ENCODE data around the gene BIRC7.

BIRC7 gene

GRCh38 chr20:63258781-63259180, 23.1 kb downstream of the BIRC7 start:
- no peak overlapping the region for H3K4me3 ChIP-seq (ENCODE audit: low read depth, low read length)
- DNase-seq (ENCODE audit: low read depth) = no peak
- TF ChIP-seq CTCF (conservative IDR thresholded peaks at IDR 0.05; ENCODE audit: low read depth, low read length) = no peak

- no peak overlapping the region for H3K4me3 ChIP-seq (ENCODE audit: low read depth, low read length)
- no peak for TF ChIP-seq CTCF (conservative IDR thresholded peaks at IDR 0.05; ENCODE audit: low read depth, low read length)
- no peak for DNase-seq (ENCODE audit: low read depth)
Measured at GRCh38 chr20:63259734-63260460, 24.2 kb downstream of the BIRC7 start.

GRCh38 chr20:63260521-63260920, 24.8 kb downstream of the BIRC7 start:
- no peak for TF ChIP-seq CTCF (conservative IDR thresholded peaks at IDR 0.05; ENCODE audit: low read depth, low read length)
- no peak for DNase-seq (ENCODE audit: low read depth)

GRCh38 chr20:63261060-63261794, 25.5 kb downstream of the BIRC7 start:
- H3K4me3 ChIP-seq (ENCODE audit: low read depth, low read length) = no peak overlapping the region
- no peak for TF ChIP-seq CTCF (conservative IDR thresholded peaks at IDR 0.05; ENCODE audit: low read depth, low read length)
- DNase-seq (ENCODE audit: low read depth) = no peak

More at GRCh38 chr20:63260521-63260920, 24.8 kb downstream of the BIRC7 start:
- no peak overlapping the region for H3K4me3 ChIP-seq (ENCODE audit: low read depth, low read length)

- TF ChIP-seq CTCF (conservative IDR thresholded peaks at IDR 0.05; ENCODE audit: low read depth, low read length) = no peak
Measured at GRCh38 chr20:63261795-63262528, 26.3 kb downstream of the BIRC7 start.

GRCh38 chr20:63262836-63263235, 27.1 kb downstream of the BIRC7 start:
- TF ChIP-seq CTCF (conservative IDR thresholded peaks at IDR 0.05; ENCODE audit: low read depth, low read length) = no peak
- no peak for DNase-seq (ENCODE audit: low read depth)

More at GRCh38 chr20:63261795-63262528, 26.3 kb downstream of the BIRC7 start:
- DNase-seq (ENCODE audit: low read depth) = no peak
- H3K4me3 ChIP-seq (ENCODE audit: low read depth, low read length) = no peak overlapping the region

More at GRCh38 chr20:63262836-63263235, 27.1 kb downstream of the BIRC7 start:
- H3K4me3 ChIP-seq (ENCODE audit: low read depth, low read length) = no peak overlapping the region

Measured in choroid plexus epithelial cell (primary cell).